ENCODE data around the gene CDPF1. TPM values are rescaled to one million over a fixed set of nuclear protein-coding genes. Genes with fewer than 3 reads are reported as not detected.

Gene CDPF1
- total RNA-seq, 1 experiment from 2014 or later = 6.3 TPM

DNA sequence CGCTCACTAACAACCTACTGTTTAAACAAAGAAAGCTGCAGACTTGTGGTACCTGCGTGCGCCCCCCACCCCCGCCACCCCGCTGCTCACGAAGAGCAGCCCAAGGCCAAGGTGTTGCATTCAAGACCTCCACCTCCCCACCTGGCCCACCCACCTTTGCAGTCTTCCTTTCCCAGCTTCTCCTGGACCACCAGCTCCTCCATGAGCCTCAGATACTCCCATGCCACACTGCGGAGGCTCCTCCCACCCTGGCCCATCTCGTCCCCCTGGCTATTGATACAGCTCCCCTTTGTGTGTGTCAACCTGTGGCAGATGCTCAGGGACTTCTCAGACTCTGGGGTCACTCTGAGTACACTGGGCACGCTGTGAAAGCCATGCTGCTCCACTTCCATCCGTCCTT, 3.9 kb downstream of the CDPF1 start:
- POLR2A ChIA-PET = interaction anchor here (0.7 kb wide), 1 partner anchor 22 kb away, joined by 3 read pairs; the partner anchor contains the start of gene TTC38
- Mint-ChIP-seq H3K4me1 (ENCODE audit: insufficient read depth, unreplicated experiment) (no peaks in the 10 kb centered on the region), H3K27me3 (ENCODE audit: insufficient read depth, unreplicated experiment) (no peaks in the 10 kb centered on the region), H3K4me3 (ENCODE audit: unreplicated experiment) (no peak overlapping the region), H3K9me3 (ENCODE audit: unreplicated experiment) (no peaks in the 10 kb centered on the region), H3K36me3 (ENCODE audit: insufficient read depth, unreplicated experiment) (peaks cover 10% of the 10 kb centered on the region), H3K27ac (ENCODE audit: low read depth, unreplicated experiment) (no peak overlapping the region)
- TF ChIP-seq, protein P1, sequence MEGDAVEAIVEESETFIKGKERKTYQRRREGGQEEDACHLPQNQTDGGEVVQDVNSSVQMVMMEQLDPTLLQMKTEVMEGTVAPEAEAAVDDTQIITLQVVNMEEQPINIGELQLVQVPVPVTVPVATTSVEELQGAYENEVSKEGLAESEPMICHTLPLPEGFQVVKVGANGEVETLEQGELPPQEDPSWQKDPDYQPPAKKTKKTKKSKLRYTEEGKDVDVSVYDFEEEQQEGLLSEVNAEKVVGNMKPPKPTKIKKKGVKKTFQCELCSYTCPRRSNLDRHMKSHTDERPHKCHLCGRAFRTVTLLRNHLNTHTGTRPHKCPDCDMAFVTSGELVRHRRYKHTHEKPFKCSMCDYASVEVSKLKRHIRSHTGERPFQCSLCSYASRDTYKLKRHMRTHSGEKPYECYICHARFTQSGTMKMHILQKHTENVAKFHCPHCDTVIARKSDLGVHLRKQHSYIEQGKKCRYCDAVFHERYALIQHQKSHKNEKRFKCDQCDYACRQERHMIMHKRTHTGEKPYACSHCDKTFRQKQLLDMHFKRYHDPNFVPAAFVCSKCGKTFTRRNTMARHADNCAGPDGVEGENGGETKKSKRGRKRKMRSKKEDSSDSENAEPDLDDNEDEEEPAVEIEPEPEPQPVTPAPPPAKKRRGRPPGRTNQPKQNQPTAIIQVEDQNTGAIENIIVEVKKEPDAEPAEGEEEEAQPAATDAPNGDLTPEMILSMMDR (IDR thresholded peaks at IDR 0.05; ENCODE audit: unreplicated experiment) = no peak
- intact Hi-C loops (cut with micrococcal nuclease) = no loop called here
- DNase-seq (ENCODE audit: unreplicated experiment) = no peak
- BruUV-seq (replicated peaks) = no TSS peak
- CTCF ChIA-PET = interaction anchor here (0.7 to 1.1 kb wide), 2 partner anchors 9 to 240 kb away, joined by 3 read pairs; no protein-coding TSS in a partner anchor

DNA sequence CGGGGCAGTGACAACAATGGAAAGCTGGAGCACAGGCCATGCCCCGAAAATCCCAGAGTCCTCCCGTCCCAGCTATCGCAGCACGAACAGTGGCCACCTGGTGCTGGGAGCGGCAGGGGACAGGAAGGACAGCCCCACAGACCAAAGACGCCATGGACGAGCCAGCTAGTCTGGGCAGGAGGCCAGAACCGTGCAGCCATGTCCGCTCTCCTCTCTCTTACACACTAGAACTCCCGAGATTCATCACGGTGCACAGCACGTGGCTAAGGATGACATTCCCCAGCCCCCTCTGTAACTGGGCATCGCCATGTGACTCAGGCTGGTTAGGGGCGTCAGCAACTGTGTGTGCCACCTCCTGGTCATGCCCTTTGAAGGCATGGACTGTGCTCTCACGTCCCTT, 4.6 kb downstream of the CDPF1 start:
- TF ChIP-seq, protein P1 (IDR thresholded peaks at IDR 0.05; ENCODE audit: unreplicated experiment) = no peak
- DNase-seq (ENCODE audit: unreplicated experiment) = no peak
- no TSS peak for BruUV-seq (replicated peaks)
- Mint-ChIP-seq H3K36me3 (ENCODE audit: insufficient read depth, unreplicated experiment) (peaks cover 10% of the 10 kb centered on the region), H3K4me3 (ENCODE audit: unreplicated experiment) (no peak overlapping the region), H3K27me3 (ENCODE audit: insufficient read depth, unreplicated experiment) (no peaks in the 10 kb centered on the region), H3K27ac (ENCODE audit: low read depth, unreplicated experiment) (no peak overlapping the region), H3K9me3 (ENCODE audit: unreplicated experiment) (no peaks in the 10 kb centered on the region), H3K4me1 (ENCODE audit: insufficient read depth, unreplicated experiment) (no peaks in the 10 kb centered on the region)
- CTCF ChIA-PET = no interaction called here
- intact Hi-C loops (cut with micrococcal nuclease) = no loop called here
- POLR2A ChIA-PET = no interaction called here

DNA sequence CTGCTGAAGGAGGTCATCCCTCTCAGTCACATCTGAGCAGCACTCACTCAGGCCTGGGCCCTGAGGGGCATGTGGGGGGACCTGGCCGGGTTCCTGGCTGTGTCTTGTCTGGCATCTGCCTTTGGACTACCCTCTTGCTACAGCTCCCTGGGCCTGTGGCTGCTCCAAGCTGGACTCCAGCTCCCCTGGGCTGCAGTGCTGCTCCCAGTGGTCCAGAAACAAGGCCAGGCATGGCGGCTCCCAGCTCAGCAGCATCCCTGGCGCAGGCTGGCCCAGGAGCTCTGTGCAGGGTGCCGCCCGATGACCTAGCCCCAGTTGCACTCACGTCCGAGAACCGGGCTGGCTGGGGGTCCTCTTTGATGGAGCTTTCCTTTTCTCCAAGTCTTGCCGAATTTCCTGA, 5.3 kb downstream of the CDPF1 start:
- ChIA-PET POLR2A (no interaction called here), CTCF (interaction anchor here (0.6 kb wide), 1 partner anchor 65 kb away, joined by 3 read pairs; no protein-coding TSS in a partner anchor)
- Mint-ChIP-seq H3K36me3 (ENCODE audit: insufficient read depth, unreplicated experiment) (peaks cover 10% of the 10 kb centered on the region), H3K27me3 (ENCODE audit: insufficient read depth, unreplicated experiment) (no peaks in the 10 kb centered on the region), H3K27ac (ENCODE audit: low read depth, unreplicated experiment) (no peak overlapping the region), H3K4me1 (ENCODE audit: insufficient read depth, unreplicated experiment) (no peaks in the 10 kb centered on the region), H3K9me3 (ENCODE audit: unreplicated experiment) (no peaks in the 10 kb centered on the region), H3K4me3 (ENCODE audit: unreplicated experiment) (no peak overlapping the region)
- TF ChIP-seq, protein P1 (IDR thresholded peaks at IDR 0.05; ENCODE audit: unreplicated experiment) = no peak
- no TSS peak for BruUV-seq (replicated peaks)
- intact Hi-C loops (cut with micrococcal nuclease) = no loop called here
- no peak for DNase-seq (ENCODE audit: unreplicated experiment)

DNA sequence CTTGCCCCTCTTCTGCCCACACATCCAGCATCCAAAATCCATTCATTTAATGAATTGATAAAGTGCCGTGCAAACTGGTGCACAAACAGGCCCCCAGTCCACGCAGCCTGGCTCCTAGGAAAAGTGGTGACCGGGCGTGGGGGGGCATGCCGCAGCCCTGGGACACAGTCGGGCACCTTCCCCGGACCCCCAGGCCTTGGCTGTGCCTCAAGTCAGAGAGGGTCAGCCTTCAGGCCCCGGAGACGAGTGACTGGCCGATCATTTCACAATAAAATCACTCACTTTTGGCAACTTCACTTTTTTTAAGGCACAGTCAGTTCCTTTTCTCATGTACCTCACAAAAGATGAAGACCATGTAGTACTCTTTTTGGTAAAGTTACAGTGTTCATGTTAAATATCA, 8.0 kb downstream of the CDPF1 start:
- Mint-ChIP-seq H3K9me3 (ENCODE audit: unreplicated experiment) (no peaks in the 10 kb centered on the region), H3K27me3 (ENCODE audit: insufficient read depth, unreplicated experiment) (no peaks in the 10 kb centered on the region), H3K4me3 (ENCODE audit: unreplicated experiment) (no peak overlapping the region), H3K36me3 (ENCODE audit: insufficient read depth, unreplicated experiment) (peaks cover 10% of the 10 kb centered on the region), H3K4me1 (ENCODE audit: insufficient read depth, unreplicated experiment) (no peaks in the 10 kb centered on the region), H3K27ac (ENCODE audit: low read depth, unreplicated experiment) (no peak overlapping the region)
- ChIA-PET POLR2A (interaction anchor here (1.2 kb wide), 1 partner anchor 9 kb away, joined by 3 read pairs; no protein-coding TSS in a partner anchor), CTCF (interaction anchor here (0.8 kb wide), 2 partner anchors 20 to 120 kb away, joined by 4 to 5 read pairs; no protein-coding TSS in a partner anchor)
- intact Hi-C loops (cut with micrococcal nuclease) = no loop called here
- TF ChIP-seq, protein P1 (IDR thresholded peaks at IDR 0.05; ENCODE audit: unreplicated experiment) = no peak
- DNase-seq (ENCODE audit: unreplicated experiment) = no peak
- BruUV-seq (replicated peaks) = no TSS peak

Measured in MCF 10A (cell line).